Upper lobe of left lung (tissue), 4 donors: ENCODE results near the gene METTL25B.

Experiments
- EP300 ChIP-seq, 4 donors: sonication (generic); formaldehyde crosslinking; IDR thresholded peaks; one replicate each; pipeline ENCODE4 v1.5.1; 2017; ENCODE audit warnings: antibody characterized with exemption in 4 of 4, control low read depth in 2 of 4
- POLR2A ChIP-seq, 4 donors: fragments of 450-650 bp; IDR thresholded peaks; one replicate each; pipeline ENCODE4 v1.5.1; 2016 to 2017; ENCODE audit warnings: antibody characterized with exemption in 4 of 4, mild to moderate bottlenecking in 2 of 4
- TF ChIP-seq, protein P1 (sequence below), 6 experiments: fragments of 450-650 bp in 4 of 6; fragments of 200-600 bp in 2 of 6; sonication (generic) in 2 of 6; IDR thresholded peaks; one replicate each; pipeline ENCODE4 v1.5.1; 2016 to 2019; ENCODE audit warnings: antibody characterized with exemption in 6 of 6

DNA sequence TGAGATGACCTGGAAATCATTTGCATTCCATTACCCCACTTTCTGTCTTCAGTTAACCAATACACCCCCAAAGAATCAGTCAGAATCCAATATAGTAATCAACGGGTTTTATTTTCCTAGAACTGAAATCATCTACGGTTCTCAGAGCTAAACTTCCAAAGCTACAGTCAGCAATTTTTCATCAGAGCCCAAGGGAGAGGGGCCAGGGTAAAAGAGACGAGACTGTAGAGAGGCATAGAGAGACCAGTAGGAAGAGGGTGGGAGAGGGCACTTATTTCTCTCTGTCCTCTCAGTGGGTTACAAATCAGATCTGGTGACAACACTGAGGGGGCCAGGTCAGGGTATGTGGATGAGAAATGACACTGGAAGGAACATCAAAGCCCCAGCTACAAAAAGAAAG, 13.7 kb downstream of the METTL25B start:
- TF ChIP-seq, protein P1, sequence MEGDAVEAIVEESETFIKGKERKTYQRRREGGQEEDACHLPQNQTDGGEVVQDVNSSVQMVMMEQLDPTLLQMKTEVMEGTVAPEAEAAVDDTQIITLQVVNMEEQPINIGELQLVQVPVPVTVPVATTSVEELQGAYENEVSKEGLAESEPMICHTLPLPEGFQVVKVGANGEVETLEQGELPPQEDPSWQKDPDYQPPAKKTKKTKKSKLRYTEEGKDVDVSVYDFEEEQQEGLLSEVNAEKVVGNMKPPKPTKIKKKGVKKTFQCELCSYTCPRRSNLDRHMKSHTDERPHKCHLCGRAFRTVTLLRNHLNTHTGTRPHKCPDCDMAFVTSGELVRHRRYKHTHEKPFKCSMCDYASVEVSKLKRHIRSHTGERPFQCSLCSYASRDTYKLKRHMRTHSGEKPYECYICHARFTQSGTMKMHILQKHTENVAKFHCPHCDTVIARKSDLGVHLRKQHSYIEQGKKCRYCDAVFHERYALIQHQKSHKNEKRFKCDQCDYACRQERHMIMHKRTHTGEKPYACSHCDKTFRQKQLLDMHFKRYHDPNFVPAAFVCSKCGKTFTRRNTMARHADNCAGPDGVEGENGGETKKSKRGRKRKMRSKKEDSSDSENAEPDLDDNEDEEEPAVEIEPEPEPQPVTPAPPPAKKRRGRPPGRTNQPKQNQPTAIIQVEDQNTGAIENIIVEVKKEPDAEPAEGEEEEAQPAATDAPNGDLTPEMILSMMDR (IDR thresholded peaks at IDR 0.05): no peak
- no peak for TF ChIP-seq POLR2A (IDR thresholded peaks at IDR 0.05)
- TF ChIP-seq EP300 (IDR thresholded peaks at IDR 0.05): no peak
